ENCODE data around the gene SUMO2. TPM values are rescaled to one million over a fixed set of nuclear protein-coding genes. Genes with fewer than 3 reads are reported as not detected.
A peak's percentile ranks its signal among the peaks of the same experiment; 100 is the strongest.

Gene SUMO2
- total and polyA plus RNA-seq, 2 donors from 2014 or later: 279 to 315 TPM

GRCh38 chr17:75178453-75178852, 4.3 kb downstream of the SUMO2 start:
- FAIRE-seq: no peak
- intact Hi-C loops (cut with DNase I): no loop called here
- H3K36me3 ChIP-seq (ENCODE audit: control insufficient read depth in 2 of 3, insufficient read depth in 3 of 3, low read length in 3 of 3): peaks cover 10 to 15% (median 11%) of the 10 kb centered on the region in 3 donors

GRCh38 chr17:75176625-75177024, 6.1 kb downstream of the SUMO2 start:
- H3K9ac ChIP-seq (ENCODE audit: low read length in 3 of 3): no peak overlapping the region
- no peaks in the 10 kb centered on the region for H3K9me3 ChIP-seq (ENCODE audit: control insufficient read depth in 2 of 3, insufficient read depth in 1 of 3, low read length in 3 of 3)
- no peaks in the 10 kb centered on the region for H3K27me3 ChIP-seq (ENCODE audit: control insufficient read depth, insufficient read depth, low read length)
- FAIRE-seq (no peak), DNase-seq (no peak)
- H3K4me1 ChIP-seq (ENCODE audit: control insufficient read depth in 2 of 3, insufficient read depth in 2 of 3, low read depth in 1 of 3, low read length in 3 of 3): peaks cover 0 to 5% (median 0%) of the 10 kb centered on the region in 3 donors
- H3K27ac ChIP-seq (ENCODE audit: low read depth in 2 of 2, low read length in 2 of 2): no peak overlapping the region
- intact Hi-C loops (cut with DNase I): no loop called here
- H3K36me3 ChIP-seq (ENCODE audit: control insufficient read depth in 2 of 3, insufficient read depth in 3 of 3, low read length in 3 of 3): peaks cover 10 to 17% (median 14%) of the 10 kb centered on the region in 3 donors
- no peak for TF ChIP-seq CTCF (IDR thresholded peaks at IDR 0.05; ENCODE audit: borderline replicate concordance, extremely low read depth, insufficient read depth)
- H3K4me3 ChIP-seq (ENCODE audit: low read length in 3 of 3): no peak overlapping the region

More at GRCh38 chr17:75178453-75178852, 4.3 kb downstream of the SUMO2 start:
- Histone ChIP-seq H3K4me1 (ENCODE audit: control insufficient read depth in 2 of 3, insufficient read depth in 2 of 3, low read depth in 1 of 3, low read length in 3 of 3) (peaks cover 0 to 8% (median 0%) of the 10 kb centered on the region in 3 donors), H3K4me3 (ENCODE audit: low read length in 3 of 3) (no peak overlapping the region), H3K27me3 (ENCODE audit: control insufficient read depth, insufficient read depth, low read length) (no peaks in the 10 kb centered on the region), H3K9me3 (ENCODE audit: control insufficient read depth in 2 of 3, insufficient read depth in 1 of 3, low read length in 3 of 3) (no peaks in the 10 kb centered on the region), H3K9ac (ENCODE audit: low read length in 3 of 3) (no peak overlapping the region), H3K27ac (ENCODE audit: low read depth in 2 of 2, low read length in 2 of 2) (no peak overlapping the region)
- DNase-seq: no peak
- no peak for TF ChIP-seq CTCF (IDR thresholded peaks at IDR 0.05; ENCODE audit: borderline replicate concordance, extremely low read depth, insufficient read depth)

- Histone ChIP-seq H3K9me3 (ENCODE audit: control insufficient read depth in 2 of 3, insufficient read depth in 1 of 3, low read length in 3 of 3) (no peaks in the 10 kb centered on the region), H3K9ac (ENCODE audit: low read length in 3 of 3) (no peak overlapping the region), H3K36me3 (ENCODE audit: control insufficient read depth in 2 of 3, insufficient read depth in 3 of 3, low read length in 3 of 3) (peaks cover 10 to 17% (median 12%) of the 10 kb centered on the region in 3 donors), H3K27ac (ENCODE audit: low read depth in 2 of 2, low read length in 2 of 2) (no peak overlapping the region), H3K4me3 (ENCODE audit: low read length in 3 of 3) (no peak overlapping the region), H3K4me1 (ENCODE audit: control insufficient read depth in 2 of 3, insufficient read depth in 2 of 3, low read depth in 1 of 3, low read length in 3 of 3) (no peaks in the 10 kb centered on the region), H3K27me3 (ENCODE audit: control insufficient read depth, insufficient read depth, low read length) (no peaks in the 10 kb centered on the region)
- TF ChIP-seq CTCF (IDR thresholded peaks at IDR 0.05; ENCODE audit: borderline replicate concordance, extremely low read depth, insufficient read depth): no peak
- intact Hi-C loops (cut with DNase I): no loop called here
- DNase-seq (peak in 1 of 5 donors; percentile 18), FAIRE-seq (no peak)
Observed at GRCh38 chr17:75174996-75175395, 7.8 kb downstream of the SUMO2 start.

GRCh38 chr17:75173526-75173925, 9.2 kb downstream of the SUMO2 start:
- Histone ChIP-seq H3K4me1 (ENCODE audit: control insufficient read depth in 2 of 3, insufficient read depth in 2 of 3, low read depth in 1 of 3, low read length in 3 of 3) (no peaks in the 10 kb centered on the region), H3K27me3 (ENCODE audit: control insufficient read depth, insufficient read depth, low read length) (no peaks in the 10 kb centered on the region), H3K36me3 (ENCODE audit: control insufficient read depth in 2 of 3, insufficient read depth in 3 of 3, low read length in 3 of 3) (peaks cover 8 to 17% (median 8%) of the 10 kb centered on the region in 3 donors), H3K9me3 (ENCODE audit: control insufficient read depth in 2 of 3, insufficient read depth in 1 of 3, low read length in 3 of 3) (no peaks in the 10 kb centered on the region), H3K27ac (ENCODE audit: low read depth in 2 of 2, low read length in 2 of 2) (no peak overlapping the region), H3K4me3 (ENCODE audit: low read length in 3 of 3) (no peak overlapping the region), H3K9ac (ENCODE audit: low read length in 3 of 3) (no peak overlapping the region)
- intact Hi-C loops (cut with DNase I): no loop called here
- FAIRE-seq (no peak), DNase-seq (no peak)
- TF ChIP-seq CTCF (IDR thresholded peaks at IDR 0.05; ENCODE audit: borderline replicate concordance, extremely low read depth, insufficient read depth): no peak
